Sigmoid colon (tissue), 7 donors: ENCODE data around the gene TENM4. TPM values are rescaled to one million over a fixed set of nuclear protein-coding genes. Genes with fewer than 3 reads are reported as not detected.

Source experiments
- DNase-seq: peaks from one replicate; pipeline ENCODE4 v3.0.0-alpha.2; 2019
- H3K27ac ChIP-seq, 4 donors: fragments of 200-600 bp; sonication (generic); one replicate each; pipeline ENCODE4 v1.5.1; 2016 to 2019; ENCODE audit warnings: mild to moderate bottlenecking in 1 of 4
- H3K27me3 ChIP-seq, 3 donors: fragments of 200-600 bp; sonication (generic); one replicate each; pipeline ENCODE4 v1.5.1; 2019; ENCODE audit warnings: mild to moderate bottlenecking in 1 of 3
- H3K36me3 ChIP-seq, 4 donors: fragments of 200-600 bp; sonication (generic); one replicate each; pipeline ENCODE4 v1.5.1; 2016 to 2019
- H3K4me1 ChIP-seq, 4 donors: fragments of 200-600 bp; sonication (generic); one replicate each; pipeline ENCODE4 v1.5.1; 2017 to 2019
- H3K4me3 ChIP-seq, 4 donors: fragments of 200-600 bp; sonication (generic); one replicate each; pipeline ENCODE4 v1.5.1; 2017 to 2019; ENCODE audit warnings: mild to moderate bottlenecking in 2 of 4, moderate library complexity in 1 of 4
- H3K9me3 ChIP-seq, 4 donors: fragments of 200-600 bp in 3 of 4; sonication (generic) in 3 of 4; one replicate each; pipeline versions ENCODE4 v1.5.1 to v1.6.1; 2013 to 2019
- EP300 ChIP-seq, 4 donors: sonication (generic); formaldehyde crosslinking; IDR thresholded peaks; one replicate each; pipeline ENCODE4 v1.6.1; 2017; ENCODE audit warnings: antibody characterized with exemption in 4 of 4
- POLR2A ChIP-seq, 2 donors: fragments of 450-650 bp; IDR thresholded peaks; one replicate each; pipeline ENCODE4 v1.6.1; 2016; ENCODE audit warnings: antibody characterized with exemption in 2 of 2, mild to moderate bottlenecking in 2 of 2, moderate library complexity in 2 of 2
- POLR2AphosphoS5 ChIP-seq, 4 donors: sonication (generic); formaldehyde crosslinking; IDR thresholded peaks; one replicate each; pipeline ENCODE4 v1.6.1; 2017; ENCODE audit warnings: antibody characterized with exemption in 4 of 4
- WGBS, 2 donors: extraction: QIAGEN DNeasy Blood & Tissue Kit; methylation state at CpG; one replicate each; pipeline ENCODE4 v1.1.7; 2013; 5-methylcytosine and 5-hydroxymethylcytosine counted together
- intact Hi-C: fragments of 100-400 bp; cut with DNase I; formaldehyde crosslinking; loops from one replicate; pipeline ENCODE4 v1.15.1; 2023
- polyA plus RNA-seq, 3 donors: library from polyadenylated mRNA; stranded (reverse); fragments of 200-250 nt; gene quantifications; one replicate each; pipeline ENCODE4 v1.2.3, GENCODE V29; 2013
- total RNA-seq, 4 donors: library from RNA; depleted of rRNA; stranded (reverse); fragments of >200 nt; gene quantifications; one replicate each; pipeline ENCODE4 v1.1.0, GENCODE V29; 2016
- TF ChIP-seq, protein P1 (sequence below), 4 experiments: fragments of 450-650 bp in 3 of 4; fragments of 200-600 bp in 1 of 4; IDR thresholded peaks; one replicate each; pipeline ENCODE4 v1.5.1; 2016 to 2019; ENCODE audit warnings: antibody characterized with exemption in 4 of 4, mild to moderate bottlenecking in 3 of 4, moderate library complexity in 2 of 4
- donor health status: healthy with polysubstance abuse.
- donor health status: Bipolar disorder and iron deficiency.
- donor health status: healthy.

The TENM4 gene
- total and polyA plus RNA-seq, 7 donors, result 0.23 to 14.6 (median 1.9) TPM; not detected in 1

DNA sequence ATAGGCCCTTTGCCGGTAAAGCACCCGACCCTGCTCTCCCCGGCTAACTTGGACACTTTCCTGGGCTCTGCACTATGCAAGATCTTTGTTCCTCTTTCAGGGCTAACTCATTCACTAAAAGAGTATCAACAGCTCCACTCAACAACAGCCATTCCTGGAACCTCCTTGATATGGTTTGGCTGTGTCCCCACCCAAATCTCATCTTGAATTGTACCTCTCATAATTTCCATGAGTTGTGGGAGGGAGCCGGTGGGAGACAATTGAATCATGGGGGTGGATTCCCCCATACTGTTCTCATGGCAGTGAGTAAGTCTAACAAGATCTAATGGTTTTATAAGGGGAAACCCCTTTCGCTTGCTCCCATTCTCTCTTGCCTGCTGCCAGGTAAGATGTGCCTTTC, 330.0 kb downstream of the TENM4 start:
- WGBS, 2 donors, result 93 to 94% methylated on average over 5 of the region's 5 CpGs
- DNase-seq, result no peak
- no peaks in the 10 kb centered on the region for H3K27me3 ChIP-seq
- no peak overlapping the region for H3K4me3 ChIP-seq
- H3K27ac ChIP-seq, result no peak overlapping the region
- no peaks in the 10 kb centered on the region for H3K4me1 ChIP-seq
- intact Hi-C loops, result no loop called here
- H3K36me3 ChIP-seq, result no peaks in the 10 kb centered on the region
- TF ChIP-seq POLR2A (IDR thresholded peaks at IDR 0.05) (no peak), POLR2AphosphoS5 (IDR thresholded peaks at IDR 0.05) (no peak), EP300 (IDR thresholded peaks at IDR 0.05) (no peak)
- TF ChIP-seq, protein P1, sequence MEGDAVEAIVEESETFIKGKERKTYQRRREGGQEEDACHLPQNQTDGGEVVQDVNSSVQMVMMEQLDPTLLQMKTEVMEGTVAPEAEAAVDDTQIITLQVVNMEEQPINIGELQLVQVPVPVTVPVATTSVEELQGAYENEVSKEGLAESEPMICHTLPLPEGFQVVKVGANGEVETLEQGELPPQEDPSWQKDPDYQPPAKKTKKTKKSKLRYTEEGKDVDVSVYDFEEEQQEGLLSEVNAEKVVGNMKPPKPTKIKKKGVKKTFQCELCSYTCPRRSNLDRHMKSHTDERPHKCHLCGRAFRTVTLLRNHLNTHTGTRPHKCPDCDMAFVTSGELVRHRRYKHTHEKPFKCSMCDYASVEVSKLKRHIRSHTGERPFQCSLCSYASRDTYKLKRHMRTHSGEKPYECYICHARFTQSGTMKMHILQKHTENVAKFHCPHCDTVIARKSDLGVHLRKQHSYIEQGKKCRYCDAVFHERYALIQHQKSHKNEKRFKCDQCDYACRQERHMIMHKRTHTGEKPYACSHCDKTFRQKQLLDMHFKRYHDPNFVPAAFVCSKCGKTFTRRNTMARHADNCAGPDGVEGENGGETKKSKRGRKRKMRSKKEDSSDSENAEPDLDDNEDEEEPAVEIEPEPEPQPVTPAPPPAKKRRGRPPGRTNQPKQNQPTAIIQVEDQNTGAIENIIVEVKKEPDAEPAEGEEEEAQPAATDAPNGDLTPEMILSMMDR (IDR thresholded peaks at IDR 0.05), result no peak
- H3K9me3 ChIP-seq, result no peaks in the 10 kb centered on the region

DNA sequence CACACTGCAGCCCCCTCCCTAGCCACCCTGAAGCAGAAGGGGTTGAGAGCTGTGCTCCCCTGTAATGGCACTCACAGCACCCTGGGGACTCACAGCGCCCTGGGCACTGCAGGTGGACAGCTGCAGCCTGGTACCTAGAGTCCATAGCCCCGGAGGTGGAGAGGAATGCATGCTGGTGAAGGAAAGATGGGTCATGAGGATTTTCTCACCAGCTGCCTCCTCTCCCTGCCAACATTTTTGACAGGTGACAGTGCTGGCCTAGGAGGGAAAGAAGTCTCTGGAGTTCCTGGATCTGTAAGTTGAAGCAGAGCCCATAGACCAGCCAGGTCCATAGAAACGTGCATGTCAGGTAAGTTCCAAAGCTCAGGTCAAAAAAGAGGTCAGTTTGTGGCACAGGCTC, 330.5 kb downstream of the TENM4 start:
- TF ChIP-seq POLR2AphosphoS5 (IDR thresholded peaks at IDR 0.05), result no peak
- TF ChIP-seq POLR2A (IDR thresholded peaks at IDR 0.05), result no peak
- TF ChIP-seq, protein P1 (IDR thresholded peaks at IDR 0.05), result no peak
- no peak for TF ChIP-seq EP300 (IDR thresholded peaks at IDR 0.05)
- Histone ChIP-seq H3K27ac (no peak overlapping the region), H3K36me3 (no peaks in the 10 kb centered on the region), H3K27me3 (no peaks in the 10 kb centered on the region), H3K4me1 (no peaks in the 10 kb centered on the region), H3K4me3 (no peak overlapping the region), H3K9me3 (no peaks in the 10 kb centered on the region)
- intact Hi-C loops, result no loop called here
- DNase-seq, result no peak
- WGBS, 2 donors, result 75 to 82% methylated on average over 3 of the region's 3 CpGs

DNA sequence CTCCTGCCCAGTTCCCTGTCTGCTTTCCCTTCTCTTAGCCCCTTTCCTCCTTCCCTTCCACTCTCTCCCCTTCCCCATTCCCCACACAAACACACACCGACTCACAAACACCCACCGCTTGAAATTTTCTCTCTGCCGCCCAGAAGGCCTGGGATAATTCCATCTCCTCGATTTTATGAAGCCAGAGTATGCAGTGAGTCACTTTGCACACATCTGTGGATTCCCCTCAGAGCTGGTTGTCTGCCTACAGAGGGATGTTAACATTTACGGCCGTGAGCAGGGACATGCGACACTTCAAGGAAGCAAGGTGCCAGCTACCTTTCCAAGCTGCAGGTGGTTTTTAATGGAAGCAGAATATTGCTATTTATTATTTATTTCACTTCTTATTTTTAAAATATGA, 332.0 kb downstream of the TENM4 start:
- intact Hi-C loops, result no loop called here
- 70 to 85% methylated on average over 7 of the region's 7 CpGs for WGBS, 2 donors
- Histone ChIP-seq H3K4me3 (no peak overlapping the region), H3K36me3 (no peaks in the 10 kb centered on the region), H3K9me3 (no peaks in the 10 kb centered on the region), H3K27ac (peak overlapping the region in 1 of 4 donors; percentile 58), H3K4me1 (no peaks in the 10 kb centered on the region), H3K27me3 (no peaks in the 10 kb centered on the region)
- TF ChIP-seq POLR2A (IDR thresholded peaks at IDR 0.05), result no peak
- no peak for TF ChIP-seq POLR2AphosphoS5 (IDR thresholded peaks at IDR 0.05)
- TF ChIP-seq, protein P1 (IDR thresholded peaks at IDR 0.05), result no peak
- no peak for TF ChIP-seq EP300 (IDR thresholded peaks at IDR 0.05)
- DNase-seq, result no peak

DNA sequence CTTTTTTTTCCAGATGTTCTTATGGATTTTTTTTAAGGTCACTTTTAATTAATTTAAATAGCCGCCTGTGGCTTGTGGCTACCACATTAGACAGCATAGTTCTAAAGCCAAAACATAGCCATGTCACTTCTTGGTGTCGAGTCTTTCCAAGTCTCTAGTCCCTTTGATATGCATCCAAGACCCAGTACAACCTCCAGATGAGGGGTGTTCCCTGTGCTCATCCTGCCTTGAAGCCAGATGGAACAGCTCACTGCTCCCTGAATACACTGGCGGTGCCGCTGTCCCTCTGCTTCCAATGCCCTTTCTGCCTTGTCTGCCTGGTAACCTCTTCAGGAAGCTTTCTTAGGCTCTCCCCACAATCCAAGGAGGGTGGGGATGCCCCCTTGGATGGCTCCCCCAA, 338.0 kb downstream of the TENM4 start:
- TF ChIP-seq POLR2AphosphoS5 (IDR thresholded peaks at IDR 0.05) (no peak), POLR2A (IDR thresholded peaks at IDR 0.05) (no peak), EP300 (IDR thresholded peaks at IDR 0.05) (no peak)
- TF ChIP-seq, protein P1 (IDR thresholded peaks at IDR 0.05), result no peak
- peaks cover 0 to 15% (median 5%) of the 10 kb centered on the region in 4 donors for H3K4me1 ChIP-seq
- 78 to 87% methylated on average over 4 of the region's 4 CpGs for WGBS, 2 donors
- no peaks in the 10 kb centered on the region for H3K9me3 ChIP-seq
- no peak overlapping the region for H3K4me3 ChIP-seq
- H3K36me3 ChIP-seq, result no peaks in the 10 kb centered on the region
- intact Hi-C loops, result no loop called here
- H3K27ac ChIP-seq, result no peak overlapping the region
- H3K27me3 ChIP-seq, result no peaks in the 10 kb centered on the region
- no peak for DNase-seq

DNA sequence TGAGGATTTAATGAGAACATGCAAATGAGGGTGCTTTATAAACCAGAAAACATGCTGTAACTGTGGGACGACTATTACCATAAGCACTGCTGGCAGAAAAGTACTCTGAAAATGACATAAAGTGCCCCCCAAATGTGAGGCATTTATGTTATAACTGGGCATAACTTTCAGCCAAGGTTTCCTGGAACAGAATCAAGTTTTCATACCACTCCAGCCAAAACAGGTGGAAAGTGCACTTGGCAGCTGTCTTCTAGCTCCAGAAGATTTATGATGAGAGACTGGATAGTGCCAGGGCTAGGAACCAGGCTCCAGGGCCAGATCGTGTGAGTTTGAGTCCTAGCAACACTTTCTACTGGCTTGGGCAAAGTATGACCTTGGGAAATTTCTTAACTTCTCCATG, 339.2 kb downstream of the TENM4 start:
- no peak for TF ChIP-seq POLR2AphosphoS5 (IDR thresholded peaks at IDR 0.05)
- TF ChIP-seq, protein P1 (IDR thresholded peaks at IDR 0.05), result no peak
- TF ChIP-seq POLR2A (IDR thresholded peaks at IDR 0.05), result no peak
- no peak for TF ChIP-seq EP300 (IDR thresholded peaks at IDR 0.05)
- Histone ChIP-seq H3K9me3 (no peaks in the 10 kb centered on the region), H3K4me3 (no peak overlapping the region), H3K4me1 (peaks cover 0 to 15% (median 5%) of the 10 kb centered on the region in 4 donors), H3K36me3 (no peaks in the 10 kb centered on the region), H3K27ac (no peak overlapping the region), H3K27me3 (no peaks in the 10 kb centered on the region)
- no peak for DNase-seq
- intact Hi-C loops, result loop anchor here (2.0 kb wide), 1 partner anchor 457 kb away; no protein-coding TSS in a partner anchor
- WGBS, 2 donors, result 10 to 46% methylated on average over 2 of the region's 2 CpGs
